ENCODE measurements around the gene CACTIN. TPM values are rescaled to one million over a fixed set of nuclear protein-coding genes. Genes with fewer than 3 reads are reported as not detected.

The CACTIN gene
- total and polyA plus RNA-seq, 2 of the 8 experiments (the other 6 are each of a cell fraction or from before 2014, with no cell fraction given) = 25.8 to 29.9 TPM

- Histone ChIP-seq H2AK5ac (ENCODE audit: low read depth, low read length) (no peak overlapping the region), H3K79me2 (ENCODE audit: control insufficient read depth in 1 of 2, insufficient read depth in 2 of 2, low read length in 2 of 2) (no peaks in the 10 kb centered on the region), H4K5ac (ENCODE audit: insufficient read length, low read depth, low read length) (no peak overlapping the region), H3K18ac (ENCODE audit: extremely low read depth, low read length) (no peak overlapping the region), H3K4me3 (ENCODE audit: extremely low read depth in 1 of 4, insufficient read depth in 2 of 4, low read depth in 3 of 4, low read length in 4 of 4) (no peak overlapping the region), H3K14ac (ENCODE audit: insufficient read length) (no peak overlapping the region), H3K56ac (replicated peaks; ENCODE audit: insufficient read length, low read depth, low read length) (no peak overlapping the region), H4K8ac (ENCODE audit: extremely low read depth, insufficient read depth, low read length) (no peak overlapping the region; the same call in 1 of the 2 replicates), H3K23me2 (ENCODE audit: low read depth, low read length) (no peaks in the 10 kb centered on the region), H3K27ac (ENCODE audit: low read depth, low read length) (no peak overlapping the region), H3K36me3 (ENCODE audit: control insufficient read depth in 2 of 4, insufficient read depth in 4 of 4, low read length in 3 of 4) (peaks cover 2 to 7% (median 3%) of the 10 kb centered on the region in 4 experiments; a peak in 5 of 8 replicates), H3K79me1 (ENCODE audit: low read depth, low read length) (no peaks in the 10 kb centered on the region), H2BK120ac (replicated peaks; ENCODE audit: low read depth, low read length) (no peak overlapping the region), H2AFZ (ENCODE audit: low read length) (no peak overlapping the region), H3K9me3 (ENCODE audit: insufficient read depth in 2 of 2, low read depth in 1 of 2, low read length in 1 of 2) (no peaks in the 10 kb centered on the region), H3K4me1 (replicated peaks in 1 of 4; ENCODE audit: control insufficient read depth in 3 of 4, insufficient read depth in 4 of 4, low read length in 3 of 4) (no peaks in the 10 kb centered on the region), H2BK15ac (ENCODE audit: low read length) (no peak overlapping the region), H2BK12ac (ENCODE audit: low read depth, low read length) (no peak overlapping the region), H3K9ac (replicated peaks in 1 of 4; ENCODE audit: extremely low read depth in 1 of 4, low read depth in 3 of 4, low read length in 3 of 4) (no peak overlapping the region), H2BK5ac (ENCODE audit: low read depth, low read length) (no peak overlapping the region), H3K27me3 (replicated peaks in 1 of 4; ENCODE audit: control insufficient read depth in 3 of 4, extremely low read depth in 1 of 4, insufficient read depth in 3 of 4, low read length in 3 of 4) (no peaks in the 10 kb centered on the region), H3K4me2 (ENCODE audit: insufficient read depth in 1 of 2, low read depth in 2 of 2, low read length in 2 of 2) (no peak overlapping the region), H3K4ac (replicated peaks; ENCODE audit: insufficient read length, low read depth, low read length) (no peak overlapping the region), H2BK20ac (ENCODE audit: low read length) (no peak overlapping the region), H4K20me1 (replicated peaks in 1 of 2; ENCODE audit: control insufficient read depth in 1 of 2, insufficient read depth in 2 of 2, low read length in 2 of 2) (peaks cover 3 to 8% of the 10 kb centered on the region in 2 experiments), H3K23ac (ENCODE audit: insufficient read length) (no peak overlapping the region), H4K91ac (replicated peaks; ENCODE audit: insufficient read length, low read length) (no peak overlapping the region)
- DNase-seq (ENCODE audit: low read depth in 1 of 2, low spot score in 2 of 2) = no peak
- ChIA-PET POLR2A (ENCODE audit: partially characterized antibody) (no interaction called here), CTCF (ENCODE audit: partially characterized antibody) (interaction anchor here (0.9 to 1.0 kb wide), 2 partner anchors 8 to 61 kb away, joined by 3 to 4 read pairs; partner anchors contain the start of gene GIPC3)
- WGBS, 2 experiments (ENCODE audit: extremely low coverage in 1 of 2, insufficient coverage in 1 of 2, insufficient read length in 1 of 2, insufficient replicate concordance in 2 of 2, low coverage in 1 of 2, low lambda C conversion rate in 2 of 2, missing lambda C conversion rate in 1 of 2) = 94% methylated on average over 17 of the region's 23 CpGs; no CpG with 5 or more reads in 1 of the 2 experiments
- no peak for FAIRE-seq
- TF ChIP-seq TAF1 (IDR thresholded peaks at IDR 0.05; ENCODE audit: low read depth, low read length) (no peak), YY1 (IDR thresholded peaks at IDR 0.05; ENCODE audit: low read depth, low read length) (no peak), NANOG (IDR thresholded peaks at IDR 0.05; ENCODE audit: insufficient read depth, low read depth, low read length, poor library complexity, severe bottlenecking) (no peak), TBP (IDR thresholded peaks at IDR 0.05; ENCODE audit: low read depth, low read length) (no peak), CBX5 (IDR thresholded peaks at IDR 0.05; ENCODE audit: low read depth, low read length) (no peak), TEAD4 (IDR thresholded peaks at IDR 0.05; ENCODE audit: low read depth, low read length) (no peak), GTF2F1 (IDR thresholded peaks at IDR 0.05; ENCODE audit: borderline replicate concordance, low read depth, low read length) (no peak), HDAC6 (IDR thresholded peaks at IDR 0.05; ENCODE audit: low read depth, low read length) (no peak), RXRA (IDR thresholded peaks at IDR 0.05; ENCODE audit: insufficient read depth, low read depth, low read length) (no peak), KDM4A (IDR thresholded peaks at IDR 0.05; ENCODE audit: low read depth, low read length, severe bottlenecking) (no peak), SP4 (IDR thresholded peaks at IDR 0.05; ENCODE audit: low read length) (no peak), SIX5 (IDR thresholded peaks at IDR 0.05; ENCODE audit: low read depth, low read length) (no peak), JUN (IDR thresholded peaks at IDR 0.05; ENCODE audit: low read depth, low read length) (no peak), CHD2 (IDR thresholded peaks at IDR 0.05; ENCODE audit: low read length) (no peak)
These were observed 19.9 kb upstream of the CACTIN start for GRCh38 chr19:3646336-3647092.
